Activated CD4-positive, alpha-beta T cell treated with anti-CD3 and anti-CD28 coated beads for 4 hours (primary cell): ENCODE measurements around the gene PTPRQ.

Source experiments
- DNase-seq, 2 donors: peaks; one replicate each; pipeline ENCODE4 v3.0.0-alpha.2; 2020

The PTPRQ gene

GRCh38 chr12:80565271-80565670 is 121.2 kb downstream of the PTPRQ start:
- no peak for DNase-seq

DNA sequence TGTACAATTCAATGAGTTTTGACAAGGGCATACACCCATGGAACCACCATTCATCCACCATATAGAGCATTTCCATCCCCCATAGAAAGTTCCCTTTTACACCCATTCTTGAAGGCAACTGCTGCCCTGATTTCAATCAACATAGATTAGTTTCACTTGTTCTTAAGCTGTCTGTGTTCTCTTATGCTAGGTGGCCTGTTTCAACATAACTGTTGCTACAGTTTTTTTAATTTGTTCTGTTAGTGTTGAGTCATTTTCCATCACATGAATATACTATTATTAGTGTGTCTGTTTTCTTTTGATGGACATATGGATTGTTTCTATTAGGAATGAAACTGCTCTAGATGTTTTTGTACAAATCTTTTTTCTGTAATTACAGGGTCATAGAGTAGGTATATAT is 123.4 kb downstream of the PTPRQ start:
- DNase-seq = no peak

DNA sequence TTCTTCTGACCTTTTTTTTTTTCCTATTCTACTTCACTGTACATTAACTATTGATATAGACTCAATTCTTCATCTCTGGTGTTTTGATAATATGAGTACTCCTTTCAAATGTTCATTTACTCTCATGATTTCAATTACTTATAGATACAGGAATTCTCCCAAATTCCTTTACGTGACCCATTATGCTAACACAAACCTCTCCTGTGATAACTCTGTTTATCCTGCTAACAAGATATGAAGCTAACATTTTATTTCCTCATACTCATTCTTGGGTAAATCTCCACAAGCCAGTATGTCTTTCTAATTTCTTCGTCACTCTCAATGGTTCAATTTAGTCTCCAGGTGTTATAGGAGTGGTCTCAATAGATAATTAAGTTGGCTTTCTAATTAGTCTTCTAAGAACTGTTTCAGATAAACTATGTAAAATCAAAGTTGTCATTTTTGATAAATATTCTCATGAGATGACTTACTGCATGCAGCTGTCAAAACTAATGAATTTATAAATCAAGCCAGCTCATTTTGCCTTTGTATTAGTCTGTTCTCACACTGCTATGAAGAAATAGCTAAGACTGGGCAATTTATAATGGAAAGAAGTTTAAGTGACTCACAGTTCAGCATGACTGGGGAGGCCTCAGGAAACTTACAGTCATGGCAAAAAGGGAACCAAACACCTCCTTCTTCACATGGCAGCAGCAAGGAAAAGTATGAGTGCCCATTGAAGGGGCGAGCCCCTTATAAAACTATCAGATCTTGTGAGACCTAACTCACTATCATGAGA is 132.8 kb downstream of the PTPRQ start:
- DNase-seq = no peak

DNA sequence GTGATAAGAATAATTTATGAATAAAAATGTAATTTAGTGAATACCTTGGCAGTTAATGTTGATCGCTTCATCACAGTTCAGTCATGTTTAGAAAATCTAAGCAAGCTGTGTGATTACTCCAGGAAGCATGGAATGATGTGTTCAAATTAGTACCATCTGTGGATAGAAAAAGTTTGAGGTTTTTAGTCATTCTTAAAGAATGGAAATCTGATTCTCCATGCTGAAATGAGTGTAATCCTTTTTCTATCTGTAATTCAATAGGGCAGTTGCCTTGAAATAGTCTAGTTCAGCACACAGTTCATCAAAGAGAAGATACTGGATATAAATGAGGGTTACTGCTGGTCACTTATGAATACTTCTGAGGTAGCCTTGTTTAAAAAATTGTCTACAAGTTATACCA is 136.2 kb downstream of the PTPRQ start:
- no peak for DNase-seq

GRCh38 chr12:80581783-80582182 is 137.7 kb downstream of the PTPRQ start:
- no peak for DNase-seq

- no peak for DNase-seq
Measured at GRCh38 chr12:80582431-80582830, 138.4 kb downstream of the PTPRQ start.

GRCh38 chr12:80589077-80589476 is 145.0 kb downstream of the PTPRQ start:
- DNase-seq = no peak

GRCh38 chr12:80590085-80590484 is 146.1 kb downstream of the PTPRQ start:
- DNase-seq = no peak

GRCh38 chr12:80593766-80594165 is 149.7 kb downstream of the PTPRQ start:
- DNase-seq = no peak

- no peak for DNase-seq
Measured at GRCh38 chr12:80596509-80596908, 152.5 kb downstream of the PTPRQ start.

- no peak for DNase-seq
Measured at GRCh38 chr12:80598004-80598606, 154.1 kb downstream of the PTPRQ start.

GRCh38 chr12:80602455-80602854 is 158.4 kb downstream of the PTPRQ start:
- no peak for DNase-seq

DNA sequence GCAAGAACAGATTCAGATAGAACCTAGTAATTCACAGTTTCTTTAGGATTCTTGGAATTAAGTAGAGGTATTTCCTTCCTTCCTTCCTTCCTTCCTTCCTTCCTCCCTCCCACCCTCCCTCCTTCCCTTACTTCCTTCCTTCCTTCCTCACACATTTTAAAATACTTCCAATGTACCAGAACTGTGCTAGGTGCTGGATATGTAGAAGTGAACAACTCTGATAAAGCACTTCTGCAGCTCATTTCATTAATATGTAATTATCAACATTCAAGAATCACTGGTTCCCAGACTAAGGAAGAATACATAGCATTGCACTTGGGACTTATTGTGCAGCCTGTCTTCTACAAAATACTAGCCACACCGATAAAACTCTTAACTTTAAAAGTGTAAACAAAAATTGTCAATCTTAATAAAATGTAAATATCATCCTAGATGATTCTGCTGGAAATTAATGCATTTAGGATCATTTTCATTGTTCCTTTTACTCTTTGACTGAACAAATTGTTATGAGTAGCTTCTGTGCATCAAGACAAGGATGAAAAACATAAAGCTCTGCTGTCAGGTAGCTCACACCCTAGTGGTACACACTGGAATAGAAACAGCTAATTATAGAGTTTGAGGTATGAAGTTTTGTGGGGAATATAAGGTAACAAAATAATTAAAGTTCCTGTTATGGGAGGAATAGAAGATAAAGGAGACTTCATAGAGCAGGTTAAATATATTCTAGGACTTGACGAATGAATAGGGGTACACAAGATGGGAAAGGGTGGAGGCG is 163.5 kb downstream of the PTPRQ start:
- no peak for DNase-seq

DNA sequence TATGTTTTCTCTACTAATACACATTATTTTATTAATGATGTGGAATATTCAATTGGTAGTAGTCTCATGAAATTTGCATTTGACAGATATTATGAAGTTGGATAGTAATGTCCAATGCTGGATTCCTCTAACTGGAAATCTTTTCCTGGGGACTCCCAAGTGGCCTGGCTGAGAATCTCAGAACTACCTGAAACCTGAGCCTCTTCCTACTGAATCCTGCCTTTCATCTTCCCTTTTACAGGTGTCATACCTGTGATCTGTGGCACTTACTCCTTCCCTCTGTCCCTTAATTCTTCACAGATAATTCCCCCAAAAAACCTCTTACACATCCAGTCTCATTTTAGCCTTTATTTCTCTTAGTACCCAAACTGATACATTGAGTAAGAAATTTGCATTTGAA is 173.7 kb downstream of the PTPRQ start:
- no peak for DNase-seq

DNA sequence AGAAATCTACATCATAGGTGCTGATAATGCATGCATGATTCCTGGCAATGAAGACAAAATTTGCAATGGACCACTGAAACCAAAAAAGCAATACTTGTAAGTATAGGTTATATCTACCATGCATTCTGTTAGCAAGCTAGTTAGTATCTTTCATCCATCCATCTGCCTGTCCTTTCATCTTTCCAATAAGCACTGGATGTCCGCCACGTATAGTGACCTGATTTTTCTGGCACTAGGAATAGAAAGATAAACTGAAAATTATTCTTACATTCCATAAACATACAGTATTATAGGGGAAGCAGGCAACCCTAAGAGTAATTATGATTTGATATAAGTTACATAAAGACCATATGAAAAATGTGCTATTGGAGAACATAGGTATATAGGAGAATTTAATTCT is 176.2 kb downstream of the PTPRQ start:
- no peak for DNase-seq

DNA sequence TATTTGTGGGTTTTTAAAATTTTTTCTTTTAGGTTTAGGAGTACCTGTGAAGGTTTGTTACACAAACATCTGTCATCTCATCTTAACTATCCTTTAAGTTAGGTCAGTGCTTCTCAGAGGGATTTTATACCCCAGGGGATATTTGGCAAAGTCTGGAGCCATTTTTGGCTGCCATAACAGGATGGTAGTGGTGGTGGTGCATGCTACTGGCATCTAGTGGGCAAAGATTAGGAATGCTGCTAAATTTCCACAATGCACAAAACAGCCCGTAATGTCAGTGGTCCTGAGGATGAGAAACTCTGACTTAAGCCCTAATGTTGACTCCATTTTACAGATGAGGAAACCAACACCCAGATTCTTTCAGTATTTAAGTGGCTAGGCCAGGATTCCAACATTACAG is 178.2 kb downstream of the PTPRQ start:
- DNase-seq = no peak

- no peak for DNase-seq
Measured at GRCh38 chr12:80625051-80625450, 181.0 kb downstream of the PTPRQ start.

GRCh38 chr12:80625901-80626300 is 181.9 kb downstream of the PTPRQ start:
- DNase-seq = no peak

DNA sequence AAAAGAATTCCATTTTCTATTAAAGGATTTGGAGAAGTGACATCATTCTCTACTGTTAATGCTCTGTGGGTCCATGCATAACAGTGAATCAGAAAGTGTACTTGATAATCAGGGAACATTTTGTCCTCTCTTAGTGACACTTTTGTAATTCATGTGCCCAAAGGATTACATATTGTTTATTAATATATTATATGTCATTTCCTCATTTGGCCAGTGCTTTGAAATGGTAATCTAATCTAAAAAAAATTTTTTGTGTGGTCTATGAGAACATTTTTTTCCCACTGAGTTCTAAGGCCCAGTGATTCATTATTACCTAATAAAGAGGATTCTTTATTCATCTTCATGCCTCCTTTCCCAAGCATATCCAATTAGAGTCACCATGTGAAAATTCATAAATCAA is 183.7 kb downstream of the PTPRQ start:
- no peak for DNase-seq

DNA sequence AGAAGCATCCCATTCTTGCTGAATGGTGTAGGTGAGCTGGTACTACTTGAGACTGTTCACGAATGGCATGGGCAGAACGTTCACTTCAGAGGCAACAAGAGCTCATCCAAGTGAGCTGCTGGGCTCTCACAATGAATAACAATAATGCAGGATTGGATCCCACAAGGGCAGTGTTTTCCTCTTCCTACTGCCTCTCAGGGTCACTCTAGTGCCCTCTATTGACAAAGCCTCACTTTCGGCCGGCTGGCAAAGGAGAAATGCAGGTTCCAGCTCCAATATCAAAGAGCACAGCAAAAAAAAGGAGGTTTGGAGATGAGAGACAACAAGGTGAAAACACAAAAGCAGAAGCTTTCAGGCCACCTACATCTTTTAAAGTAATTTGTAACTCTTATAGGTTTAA is 188.8 kb downstream of the PTPRQ start:
- no peak for DNase-seq

DNA sequence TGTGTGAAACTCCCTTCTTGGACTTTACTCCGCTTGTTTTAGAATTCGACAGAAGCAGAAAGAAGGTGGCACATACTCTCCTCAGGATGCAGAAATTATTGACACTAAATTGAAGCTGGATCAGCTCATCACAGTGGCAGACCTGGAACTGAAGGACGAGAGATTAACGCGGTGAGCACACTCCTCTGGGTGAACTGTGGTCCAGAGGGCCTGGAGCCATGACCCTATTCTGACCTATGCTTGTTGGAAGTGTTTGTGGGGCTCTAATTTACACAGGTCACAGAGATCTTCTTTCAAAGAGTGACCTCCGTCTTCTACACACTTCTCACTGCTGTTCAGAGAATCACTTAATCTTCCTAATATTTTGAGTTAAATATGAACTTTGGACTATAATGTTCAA is 190.9 kb downstream of the PTPRQ start:
- no peak for DNase-seq

DNA sequence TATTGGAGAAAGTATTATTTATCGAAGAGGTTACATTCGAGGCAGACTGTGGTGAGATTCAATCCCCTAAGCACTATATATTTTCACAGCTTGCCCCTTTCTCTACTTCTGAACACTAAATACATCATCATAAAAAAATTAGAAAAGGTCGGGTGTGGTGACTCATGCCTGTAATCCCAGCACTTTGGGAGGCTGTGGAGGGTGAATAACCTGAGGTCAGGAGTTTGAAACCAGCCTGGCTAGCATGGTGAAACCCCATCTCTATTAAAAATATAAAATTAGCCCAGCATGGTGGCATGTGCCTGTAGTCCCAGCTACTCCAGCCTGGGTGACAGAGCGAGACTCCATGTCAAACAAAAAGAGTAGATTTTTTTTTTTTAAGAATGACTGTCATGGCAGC is 192.8 kb downstream of the PTPRQ start:
- no peak for DNase-seq

DNA sequence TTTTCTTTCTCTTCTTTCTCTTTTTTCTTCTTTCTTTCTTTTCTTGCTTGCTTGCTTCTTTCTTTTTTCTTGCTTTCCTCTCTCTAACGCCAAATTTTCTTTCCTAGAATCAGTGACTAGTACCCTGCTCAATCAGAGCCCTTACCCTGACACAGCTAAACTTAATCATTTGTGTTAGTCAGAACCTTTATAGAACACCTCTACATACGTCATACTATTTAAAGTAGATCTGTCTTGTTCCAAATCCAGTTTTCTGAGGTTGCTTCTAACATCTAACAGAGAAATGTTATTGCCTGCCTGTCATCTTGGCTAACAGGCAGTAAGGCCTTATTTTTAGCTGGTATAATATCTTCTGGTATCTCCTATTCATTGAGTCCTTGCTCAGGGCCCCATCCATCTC is 197.9 kb downstream of the PTPRQ start:
- no peak for DNase-seq

DNA sequence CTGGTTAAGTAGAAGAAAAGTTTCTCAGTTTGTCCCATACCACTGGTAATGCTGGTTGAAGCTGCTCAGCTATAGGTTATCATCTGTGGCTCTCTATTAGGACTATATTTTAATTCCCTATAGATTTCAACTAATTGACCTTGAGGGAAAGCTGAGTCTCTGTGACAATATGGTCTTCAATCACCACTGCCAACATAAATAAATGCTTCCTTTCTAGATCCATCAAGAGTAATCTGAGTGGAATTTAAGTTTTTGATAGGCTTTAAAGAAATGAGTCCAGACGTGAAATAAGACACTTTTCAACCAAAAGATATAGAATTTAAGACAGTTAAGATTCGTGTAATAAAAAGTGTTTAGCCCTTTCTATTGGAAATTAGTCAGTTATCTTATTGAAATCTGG is 199.9 kb downstream of the PTPRQ start:
- DNase-seq = no peak
